NOMO-1 (cell line): ENCODE results near the gene RAPGEFL1.
A peak's percentile ranks its signal among the peaks of the same experiment; 100 is the strongest.
"Not testable (repeated sequence)": the region's sequence is repeated elsewhere in the genome, so short reads cannot be mapped to it uniquely, and the experiment has no call there.

Experiments
- DNase-seq, 2 experiments: peaks; one replicate each; lab custom pipeline; 2025; ENCODE audit not compliant: unreplicated experiment in 2 of 2; lab: John Stamatoyannopoulos, UW

Gene RAPGEFL1

DNA sequence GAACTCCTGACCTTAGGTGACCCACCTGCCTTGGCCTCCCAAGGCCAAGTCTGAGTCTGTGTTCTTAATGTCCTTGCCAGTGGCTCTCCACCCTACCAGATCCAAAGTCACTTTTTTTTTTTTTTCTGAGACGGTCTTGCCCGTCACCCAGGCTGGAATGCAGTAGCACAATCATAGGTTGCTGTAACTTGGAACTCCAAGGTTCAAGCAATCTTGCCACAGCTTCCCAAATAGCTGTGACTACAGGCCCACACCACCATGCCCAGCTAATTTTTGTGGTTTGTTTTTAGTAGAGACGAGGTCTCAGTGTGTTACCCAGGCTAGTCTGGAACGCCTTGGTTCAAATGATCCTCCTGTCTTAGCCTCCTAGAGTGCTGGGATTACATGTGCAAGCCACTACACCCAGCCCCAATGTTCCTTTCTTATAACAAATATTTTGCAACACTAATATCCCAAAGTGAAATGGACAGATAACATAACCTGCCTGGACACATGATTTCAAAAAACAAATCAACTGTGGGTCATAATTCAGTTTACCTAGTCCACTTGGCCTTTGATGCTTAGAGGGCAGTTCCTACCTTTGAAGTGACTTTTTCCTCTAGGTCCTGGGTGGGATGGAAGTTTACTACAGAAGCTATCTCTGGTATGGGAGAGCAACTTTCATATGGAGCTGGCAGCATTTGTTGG is 4.0 kb upstream of the RAPGEFL1 start:
- DNase-seq: no peak

DNA sequence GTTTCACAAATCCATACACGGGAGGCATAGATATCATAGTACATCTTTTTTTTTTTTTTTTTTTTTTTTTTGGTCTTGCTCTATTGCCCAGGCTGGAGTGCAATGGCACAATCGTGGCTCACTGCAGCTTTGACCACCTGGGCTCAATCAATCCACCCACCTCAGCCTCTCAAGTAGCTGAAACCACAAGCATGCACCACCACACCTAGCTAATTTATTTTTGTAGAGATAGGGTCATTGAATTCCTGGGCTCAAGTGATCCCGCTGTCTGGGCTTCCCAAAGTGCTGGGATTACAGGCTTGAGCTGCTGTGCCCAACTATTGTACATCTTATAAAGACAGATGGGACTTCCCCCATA is 3.5 kb upstream of the RAPGEFL1 start:
- DNase-seq: no peak

GRCh38 chr17:40174514-40174913 is 2.8 kb upstream of the RAPGEFL1 start:
- DNase-seq: no peak

DNA sequence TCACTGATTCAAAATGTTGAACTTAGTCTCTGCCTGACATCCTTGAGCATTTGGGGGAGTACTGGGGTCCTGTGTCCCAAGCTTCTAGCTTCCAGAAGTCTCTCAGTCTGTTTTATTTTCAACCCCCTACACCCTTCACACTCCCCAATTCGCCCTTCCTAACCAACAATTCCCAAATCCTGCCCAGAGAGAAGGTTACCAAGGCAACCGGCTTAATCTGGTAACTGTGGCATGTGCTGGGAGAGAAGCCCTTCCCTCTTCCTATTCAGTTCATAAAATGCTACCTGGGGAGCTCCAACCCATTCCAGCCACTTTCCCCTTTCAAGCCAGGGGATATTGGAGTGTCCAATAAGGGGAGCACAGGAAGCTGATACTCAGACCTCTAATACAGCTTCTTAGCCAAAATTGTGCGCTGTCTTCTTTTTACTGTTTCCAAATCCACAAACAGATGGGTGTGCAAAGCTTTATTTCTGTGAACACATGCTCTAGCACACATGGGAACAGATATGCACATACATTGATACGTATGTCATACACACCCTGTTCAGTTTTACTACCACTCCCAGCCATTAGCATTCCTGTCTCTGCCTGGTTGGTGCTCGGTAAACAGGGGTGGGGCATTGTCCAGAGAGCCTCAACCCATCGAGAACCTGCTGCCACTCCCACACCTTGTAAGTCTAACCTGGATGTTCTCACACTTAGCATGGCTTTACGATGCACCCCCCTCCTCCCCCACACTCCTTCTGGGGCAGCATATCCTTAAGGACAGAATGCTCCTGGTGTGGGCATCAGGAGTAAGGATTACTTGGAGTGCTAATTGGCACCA is 1.1 kb upstream of the RAPGEFL1 start:
- DNase-seq: no peak

GRCh38 chr17:40176754-40177110 is 538 bp upstream of the RAPGEFL1 start:
- no peak for DNase-seq

GRCh38 chr17:40178021-40178601 is 841 bp downstream of the RAPGEFL1 start:
- no peak for DNase-seq

- no peak for DNase-seq
Measured at GRCh38 chr17:40178660-40179059, 1.4 kb downstream of the RAPGEFL1 start.

- DNase-seq: no peak
Measured at GRCh38 chr17:40179923-40180659, 2.8 kb downstream of the RAPGEFL1 start.

- DNase-seq: no peak
Measured at GRCh38 chr17:40180694-40181093, 3.4 kb downstream of the RAPGEFL1 start.

- no peak for DNase-seq
Measured at GRCh38 chr17:40181205-40181604, 3.9 kb downstream of the RAPGEFL1 start.

GRCh38 chr17:40182606-40183005 is 5.3 kb downstream of the RAPGEFL1 start:
- no peak for DNase-seq

DNA sequence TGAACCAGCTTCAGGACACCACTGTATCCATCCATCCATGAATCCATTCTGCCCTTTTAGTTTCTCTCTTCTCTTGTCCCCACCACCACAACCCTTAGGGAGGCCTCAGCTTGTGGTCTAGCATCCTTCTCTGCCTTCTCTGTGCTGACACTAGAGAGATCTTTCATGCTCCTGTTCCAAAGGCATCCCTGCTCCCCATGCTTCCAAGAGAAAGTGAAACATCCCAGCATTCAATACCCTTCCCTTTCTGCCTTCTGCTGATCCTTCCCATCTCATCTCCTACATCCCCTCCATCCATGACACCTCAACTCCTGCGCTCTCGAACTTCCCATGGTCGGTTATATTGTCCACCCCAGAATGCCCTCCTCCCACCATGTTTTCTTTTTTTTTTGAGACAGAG is 10.0 kb downstream of the RAPGEFL1 start:
- no peak for DNase-seq

DNA sequence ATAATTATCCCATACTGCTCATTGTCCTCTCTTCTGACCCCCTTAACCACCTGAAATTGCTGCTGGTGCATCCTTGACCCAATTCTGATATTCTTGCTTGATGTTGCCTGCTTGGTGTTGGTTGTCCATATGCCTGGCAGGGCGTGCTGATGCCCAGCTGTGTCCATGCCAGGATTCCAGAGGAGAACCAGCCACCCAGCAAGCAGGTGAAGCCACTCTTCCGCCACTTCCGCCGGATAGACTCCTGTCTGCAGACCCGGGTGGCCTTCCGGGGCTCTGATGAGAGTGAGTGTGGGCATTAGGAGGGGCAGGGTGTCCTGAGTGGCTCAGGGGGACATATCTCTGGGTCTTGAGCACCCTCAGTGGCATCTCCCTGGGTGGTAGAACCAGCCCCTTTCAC is 11.4 kb downstream of the RAPGEFL1 start:
- no peak for DNase-seq

DNA sequence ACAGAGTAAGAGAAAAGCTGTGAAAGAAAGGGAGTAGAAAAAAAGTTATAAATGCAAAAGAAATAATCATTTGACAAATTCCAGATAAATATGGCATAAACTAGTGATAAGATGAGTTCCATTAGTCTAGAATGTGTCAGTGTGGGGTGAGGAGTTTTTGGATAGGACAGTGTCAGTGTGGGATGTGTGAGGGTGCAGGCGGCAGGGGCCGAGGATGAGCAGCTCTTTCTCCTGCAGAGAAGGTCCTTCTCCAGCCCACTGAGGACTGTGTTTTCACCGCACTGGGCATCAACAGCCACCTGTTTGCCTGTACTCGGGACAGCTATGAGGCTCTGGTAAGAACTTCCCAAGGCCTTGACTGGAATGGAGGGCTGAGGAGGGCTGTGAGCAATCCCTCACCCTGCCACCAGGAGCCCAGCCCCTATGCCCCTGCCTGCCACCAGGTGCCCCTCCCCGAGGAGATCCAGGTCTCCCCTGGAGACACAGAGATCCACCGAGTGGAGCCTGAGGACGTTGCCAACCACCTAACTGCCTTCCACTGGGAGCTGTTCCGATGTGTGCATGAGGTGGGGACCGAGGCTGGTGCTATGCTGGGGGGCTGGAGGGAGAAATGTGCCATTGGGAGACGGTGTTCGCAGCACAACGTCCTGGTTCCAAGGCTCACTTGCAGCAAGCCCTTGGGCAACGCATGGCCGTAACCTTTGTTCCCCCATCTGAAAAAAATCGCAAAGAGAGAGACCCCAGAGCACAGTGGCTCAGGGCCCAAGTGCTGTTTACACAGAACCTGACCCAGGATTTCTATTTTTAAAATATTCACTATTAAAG is 13.1 kb downstream of the RAPGEFL1 start:
- DNase-seq: no peak

DNA sequence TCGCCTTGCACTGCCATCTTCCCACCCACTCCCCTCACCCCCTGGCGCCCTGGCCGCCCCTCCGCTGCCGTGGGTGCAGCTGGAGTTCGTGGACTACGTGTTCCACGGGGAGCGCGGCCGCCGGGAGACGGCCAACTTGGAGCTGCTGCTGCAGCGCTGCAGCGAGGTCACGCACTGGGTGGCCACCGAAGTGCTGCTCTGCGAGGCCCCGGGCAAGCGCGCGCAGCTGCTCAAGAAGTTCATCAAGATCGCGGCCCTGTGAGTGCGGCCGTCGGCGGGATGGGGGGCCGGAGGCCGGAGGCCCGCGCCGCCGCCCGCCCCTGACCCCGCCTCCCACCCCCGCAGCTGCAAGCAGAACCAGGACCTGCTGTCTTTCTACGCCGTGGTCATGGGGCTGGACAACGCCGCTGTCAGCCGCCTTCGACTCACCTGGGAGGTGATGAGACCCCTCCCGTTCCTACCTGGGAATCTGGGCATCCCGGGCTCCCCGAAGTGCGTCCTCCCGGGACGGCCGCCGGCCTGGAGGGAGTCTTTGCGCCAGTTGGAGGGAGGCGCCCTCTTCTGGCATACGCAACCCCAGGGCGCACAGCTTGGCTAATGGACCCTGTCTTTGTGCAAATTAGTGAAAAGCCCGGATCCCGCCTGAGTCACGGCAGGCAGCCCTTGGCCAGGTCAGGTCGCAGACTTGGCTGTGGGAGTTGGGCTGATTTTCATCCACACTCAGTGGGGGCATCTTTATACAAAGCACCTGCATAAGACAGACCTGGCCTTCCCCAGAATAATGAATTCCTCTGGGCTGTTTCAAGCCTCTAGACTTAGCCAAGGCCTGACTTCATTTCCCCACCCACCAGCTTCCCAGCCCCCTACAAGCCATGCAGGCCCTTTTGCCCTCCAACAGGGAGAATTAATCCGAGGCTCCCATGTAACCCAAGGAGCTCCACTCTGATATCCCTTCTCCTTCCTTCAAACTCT is 14.3 kb downstream of the RAPGEFL1 start:
- peak; percentile 54 to 69 for DNase-seq

DNA sequence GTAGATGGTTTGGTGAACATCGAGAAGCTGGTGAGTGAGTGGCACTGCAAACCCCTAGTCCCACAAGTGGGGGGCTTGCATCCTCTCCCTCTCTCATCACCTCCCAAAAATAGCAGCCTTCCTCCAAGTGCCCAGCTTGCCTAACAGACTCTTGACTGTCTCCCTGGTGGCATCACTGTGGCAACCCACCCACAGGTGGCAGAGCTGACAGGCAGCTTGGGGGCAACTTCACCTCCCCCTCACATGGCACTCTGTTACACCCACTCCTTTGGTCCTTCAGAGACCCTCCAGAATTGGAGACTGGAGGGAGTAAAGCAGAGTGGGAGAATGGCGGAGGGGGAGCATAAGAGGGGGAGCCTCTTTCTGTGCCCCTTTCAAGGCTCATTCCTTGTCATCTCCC is 15.7 kb downstream of the RAPGEFL1 start:
- no peak for DNase-seq

GRCh38 chr17:40194821-40195220 is 17.6 kb downstream of the RAPGEFL1 start:
- DNase-seq: no peak

DNA sequence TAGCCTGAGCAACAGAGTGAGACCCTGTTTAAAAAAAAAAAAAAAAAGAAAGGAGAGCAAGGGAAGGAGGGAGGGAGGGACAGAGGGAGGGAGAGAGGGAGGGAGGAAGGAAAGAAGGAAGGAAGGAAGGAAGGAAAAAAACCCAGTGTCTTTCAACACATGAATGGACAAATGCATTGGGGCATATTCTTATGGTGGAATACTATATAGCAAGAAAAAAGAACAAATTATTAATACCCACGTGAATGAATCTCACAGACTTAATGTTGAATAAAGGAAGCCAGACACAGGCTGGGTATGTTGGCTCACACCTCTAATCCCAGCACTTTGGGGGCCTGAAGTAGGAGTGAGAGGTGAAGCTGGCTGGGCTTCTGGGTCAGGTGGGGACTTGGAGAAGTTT is 20.3 kb downstream of the RAPGEFL1 start:
- no peak for DNase-seq

GRCh38 chr17:40197965-40198456 is 20.7 kb downstream of the RAPGEFL1 start:
- DNase-seq: not testable (repeated sequence)
